Ovary (tissue), 9 donors: Measurements from ENCODE around the gene CDC20B. TPM values are rescaled to one million over a fixed set of nuclear protein-coding genes. Genes with fewer than 3 reads are reported as not detected.

Source experiments
- DNase-seq, 5 donors: peaks; one replicate each; pipeline ENCODE4 v3.0.0-alpha.2; 2019 to 2020
- H3K27ac ChIP-seq, 2 donors: fragments of 200-600 bp; one replicate each; pipeline versions ENCODE4 v1.5.1 to v1.8.0; 2019 to 2022
- H3K27me3 ChIP-seq: fragments of 200-600 bp; one replicate; pipeline ENCODE4 v1.8.0; 2022
- H3K36me3 ChIP-seq: fragments of 200-600 bp; sonication (generic); one replicate; pipeline ENCODE4 v1.5.1; 2019
- H3K4me1 ChIP-seq: one replicate; pipeline ENCODE4 v1.8.1; 2013; ENCODE audit warnings: mild to moderate bottlenecking, moderate library complexity; ENCODE audit not compliant: insufficient read depth
- H3K4me3 ChIP-seq: fragments of 200-600 bp; sonication (generic); one replicate; pipeline ENCODE4 v1.5.1; 2017
- H3K9me3 ChIP-seq, 2 donors: fragments of 200-600 bp in 1 of 2; sonication (generic) in 1 of 2; one replicate each; pipeline versions ENCODE4 v1.5.1 to v1.8.1; 2013 to 2019; ENCODE audit warnings: mild to moderate bottlenecking in 1 of 2, moderate library complexity in 1 of 2
- CTCF ChIP-seq, 3 donors: fragments of 450-650 bp in 2 of 3; fragments of 200-600 bp in 1 of 3; IDR thresholded peaks; one replicate each; pipeline versions ENCODE4 v1.5.1 to v1.8.0; 2016 to 2022; ENCODE audit warnings: antibody characterized with exemption in 3 of 3, mild to moderate bottlenecking in 1 of 3
- EP300 ChIP-seq: sonication (generic); formaldehyde crosslinking; IDR thresholded peaks from one replicate; pipeline ENCODE4 v1.6.1; 2017; ENCODE audit warnings: antibody characterized with exemption
- POLR2A ChIP-seq: fragments of 450-650 bp; IDR thresholded peaks from one replicate; pipeline ENCODE4 v1.6.1; 2017; ENCODE audit warnings: antibody characterized with exemption, mild to moderate bottlenecking, moderate library complexity
- WGBS, 3 donors: extraction: QIAGEN DNeasy Blood & Tissue Kit in 1 of 3; methylation state at CpG; one replicate each; pipeline versions ENCODE4 v1.1.5 to v1.1.7; 2013 to 2017; 5-methylcytosine and 5-hydroxymethylcytosine counted together
- intact Hi-C, 4 donors: fragments of 100-400 bp; cut with DNase I; formaldehyde crosslinking; loops; one replicate each; pipeline versions ENCODE4 v1.11.0 to v1.15.1; 2022 to 2023
- polyA plus RNA-seq, 2 donors: library from polyadenylated mRNA; stranded (reverse); fragments of 200-250 nt in 1 of 2; fragments of 350-450 nt in 1 of 2; fragmentation: Illumina TruSeq in 1 of 2; extraction: RNeasy Lipid Tissue Mini Kit (QIAGEN cat#74804) in 1 of 2; gene quantifications; one replicate each; pipeline ENCODE4 v1.2.3, GENCODE V29; 2013 to 2014
- total RNA-seq, 7 donors: library from RNA; depleted of rRNA in 2 of 7; stranded (reverse); fragments of >200 nt in 2 of 7; fragmentation: NEBNext Ultra II Directional in 3 of 7; extraction: Animal tissue kit (Norgen Biotek cat#: 25700) in 3 of 7; gene quantifications; one replicate each; pipeline versions ENCODE4 v1.1.0 to v1.2.4, GENCODE V29; 2016 to 2023
- donor health status: DM: no; HTN: no; CAD: no; lungs with moderate emphysema.
- donor health status: DM: no; HTN: no; CAD: no.
- donor health status: Bipolar disorder and iron deficiency.
- donor health status: DM: yes; HTN: yes; CAD: no.
- donor health status: DM: no; HTN: no; CAD: no.
- donor health status: DM: yes; HTN: yes; CAD: no.

CDC20B gene
- total and polyA plus RNA-seq, 9 donors: 0.12 to 10.7 (median 0.24) TPM; not detected in 4

DNA sequence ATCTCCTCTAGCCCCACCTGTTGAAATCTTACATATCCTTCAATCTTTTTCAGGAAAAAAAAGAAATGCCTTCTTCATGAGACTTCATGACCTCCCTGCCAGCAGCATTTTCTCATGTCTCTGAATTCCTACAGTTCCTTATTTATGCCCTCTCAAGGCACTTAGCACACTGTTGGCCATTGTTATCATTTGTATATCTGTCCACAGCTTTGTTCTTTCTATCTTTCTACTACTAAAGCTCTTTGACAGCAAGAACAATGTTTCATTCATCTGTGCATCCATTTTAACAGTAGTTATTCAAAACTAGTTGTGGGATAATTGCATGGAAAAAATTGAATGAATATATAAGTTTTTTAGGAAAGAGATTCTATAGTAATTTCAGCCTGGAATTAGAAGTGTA lies 91.4 kb downstream of the CDC20B start:
- DNase-seq: no peak
- no peaks in the 10 kb centered on the region for H3K9me3 ChIP-seq
- no peak for TF ChIP-seq EP300
- no peak for TF ChIP-seq CTCF (IDR thresholded peaks at IDR 0.05)
- TF ChIP-seq POLR2A: no peak
- H3K36me3 ChIP-seq: no peaks in the 10 kb centered on the region
- H3K4me3 ChIP-seq: no peak overlapping the region
- intact Hi-C loops: no loop called here
- no peak overlapping the region for H3K27ac ChIP-seq
- H3K4me1 ChIP-seq: no peaks in the 10 kb centered on the region
- no peaks in the 10 kb centered on the region for H3K27me3 ChIP-seq

DNA sequence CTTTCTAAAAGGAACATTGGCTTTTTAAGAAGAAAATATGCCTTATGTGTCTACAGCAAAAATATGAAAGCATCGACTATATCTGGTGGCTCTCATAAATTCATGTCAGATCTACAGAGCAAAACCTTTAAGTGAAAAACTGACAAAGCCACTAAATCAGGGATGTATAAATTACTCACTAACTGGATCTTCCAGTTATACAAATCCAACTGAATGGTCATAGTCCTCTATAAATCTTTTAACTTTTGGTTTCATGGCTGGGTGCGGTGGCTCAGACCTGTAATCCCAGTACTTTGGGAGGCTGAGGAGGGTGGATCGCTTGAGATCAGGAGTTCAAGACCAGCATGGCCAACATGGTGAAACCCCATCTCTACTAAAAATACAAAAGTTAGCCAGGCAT lies 99.8 kb downstream of the CDC20B start:
- DNase-seq: no peak
- no peaks in the 10 kb centered on the region for H3K36me3 ChIP-seq
- no peak overlapping the region for H3K27ac ChIP-seq
- no peaks in the 10 kb centered on the region for H3K27me3 ChIP-seq
- TF ChIP-seq EP300: no peak
- TF ChIP-seq CTCF (IDR thresholded peaks at IDR 0.05): no peak
- no peak for TF ChIP-seq POLR2A
- intact Hi-C loops: no loop called here
- WGBS, 3 donors: 90 to 95% (median 90%) methylated on average over 3 of the region's 3 CpGs
- H3K4me1 ChIP-seq: no peaks in the 10 kb centered on the region
- no peaks in the 10 kb centered on the region for H3K9me3 ChIP-seq
- H3K4me3 ChIP-seq: no peak overlapping the region

GRCh38 chr5:55072666-55073065 lies 100.3 kb downstream of the CDC20B start:
- Histone ChIP-seq H3K27me3 (no peaks in the 10 kb centered on the region), H3K4me1 (no peaks in the 10 kb centered on the region), H3K4me3 (no peak overlapping the region), H3K27ac (no peak overlapping the region), H3K36me3 (no peaks in the 10 kb centered on the region), H3K9me3 (no peaks in the 10 kb centered on the region)
- TF ChIP-seq EP300: no peak
- no peak for TF ChIP-seq CTCF (IDR thresholded peaks at IDR 0.05)
- TF ChIP-seq POLR2A: no peak
- 61 to 68% (median 62%) methylated on average over 2 of the region's 2 CpGs for WGBS, 3 donors
- intact Hi-C loops: no loop called here
- DNase-seq: no peak

- intact Hi-C loops: no loop called here
- Histone ChIP-seq H3K27ac (no peak overlapping the region), H3K27me3 (no peaks in the 10 kb centered on the region), H3K4me3 (no peak overlapping the region), H3K4me1 (no peaks in the 10 kb centered on the region), H3K36me3 (no peaks in the 10 kb centered on the region), H3K9me3 (no peaks in the 10 kb centered on the region)
- WGBS, 3 donors: 85 to 100% (median 88%) methylated on average over 1 of the region's 1 CpG
- TF ChIP-seq POLR2A: no peak
- TF ChIP-seq CTCF (IDR thresholded peaks at IDR 0.05): no peak
- TF ChIP-seq EP300: no peak
- DNase-seq: no peak
These were observed 101.6 kb downstream of the CDC20B start for GRCh38 chr5:55071413-55071812.

DNA sequence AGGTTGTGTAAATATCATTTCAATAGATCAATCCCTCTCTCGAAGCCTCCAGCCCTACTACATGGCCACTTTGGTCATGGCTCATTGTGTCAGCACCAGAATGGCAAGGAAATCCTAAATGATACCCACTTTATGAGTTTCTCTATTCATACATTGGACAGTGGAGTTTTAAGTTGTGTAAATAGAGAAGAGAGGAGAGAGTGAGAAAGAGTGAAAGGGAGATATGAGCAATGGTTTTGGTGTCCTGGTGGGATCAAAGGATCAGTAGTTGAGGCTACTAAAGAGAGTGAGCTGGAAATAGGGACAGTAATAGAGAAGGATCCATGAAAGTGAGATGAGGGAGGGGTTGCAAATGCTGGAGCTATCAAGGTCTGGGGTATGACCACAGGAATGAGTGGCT lies 102.0 kb downstream of the CDC20B start:
- Histone ChIP-seq H3K9me3 (no peaks in the 10 kb centered on the region), H3K4me1 (no peaks in the 10 kb centered on the region), H3K4me3 (no peak overlapping the region), H3K27me3 (no peaks in the 10 kb centered on the region), H3K36me3 (no peaks in the 10 kb centered on the region), H3K27ac (no peak overlapping the region)
- intact Hi-C loops: no loop called here
- WGBS, 3 donors: 86 to 100% (median 90%) methylated on average over 1 of the region's 1 CpG
- TF ChIP-seq CTCF (IDR thresholded peaks at IDR 0.05) (no peak), EP300 (no peak), POLR2A (no peak)
- DNase-seq: no peak
